Smooth muscle cell (in vitro differentiated cells): ENCODE data around the gene ATP6V1F. TPM values are rescaled to one million over a fixed set of nuclear protein-coding genes. Genes with fewer than 3 reads are reported as not detected.

Experiments used
- DNase-seq: peaks from one replicate; lab custom pipeline; 2025; ENCODE audit not compliant: unreplicated experiment; lab: John Stamatoyannopoulos, UW
- H2AFZ ChIP-seq: fragments of 200-600 bp; sonication (generic); 2 replicates; pipeline ENCODE4 v1.6.0; 2016; ENCODE audit warnings: antibody characterized with exemption, low read depth, mild to moderate bottlenecking
- H3F3A ChIP-seq: fragments of 200-600 bp; sonication (generic); 2 replicates; pipeline ENCODE4 v1.6.0; 2017; ENCODE audit warnings: antibody characterized with exemption, low read depth
- H3K27ac ChIP-seq: fragments of 200-600 bp; sonication (generic); 2 replicates; pipeline ENCODE4 v1.5.1; 2016; ENCODE audit warnings: low read depth, mild to moderate bottlenecking
- H3K27me3 ChIP-seq: fragments of 200-600 bp; sonication (generic); 2 replicates; pipeline ENCODE4 v1.6.1; 2016; ENCODE audit warnings: low read depth, mild to moderate bottlenecking
- H3K36me3 ChIP-seq: fragments of 200-600 bp; sonication (generic); 2 replicates; pipeline ENCODE4 v1.5.1; 2016; ENCODE audit warnings: low read depth
- H3K4me1 ChIP-seq: fragments of 200-600 bp; sonication (generic); 2 replicates; pipeline ENCODE4 v1.5.1; 2016; ENCODE audit warnings: low read depth
- H3K4me2 ChIP-seq: fragments of 200-600 bp; sonication (generic); 2 replicates; pipeline ENCODE4 v1.6.0; 2016; ENCODE audit warnings: mild to moderate bottlenecking
- H3K4me3 ChIP-seq: fragments of 200-600 bp; sonication (generic); 2 replicates; pipeline ENCODE4 v1.5.1; 2016; ENCODE audit warnings: mild to moderate bottlenecking
- H3K79me2 ChIP-seq: fragments of 200-600 bp; sonication (generic); 2 replicates; pipeline ENCODE4 v1.6.0; 2016; ENCODE audit warnings: low read depth, mild to moderate bottlenecking
- H3K9ac ChIP-seq: fragments of 200-600 bp; sonication (generic); 2 replicates; pipeline ENCODE4 v1.6.0; 2016; ENCODE audit warnings: low read depth
- H3K9me3 ChIP-seq: fragments of 200-600 bp; sonication (generic); replicated peaks from 2 replicates; pipeline ENCODE4 v1.5.1; 2016; ENCODE audit warnings: low read depth
- H4K20me1 ChIP-seq: fragments of 200-600 bp; sonication (generic); 2 replicates; pipeline ENCODE4 v1.6.0; 2016; ENCODE audit warnings: low read depth
- WGBS: methylation state at CpG from one replicate; pipeline ENCODE4 v1.1.7; 2016; ENCODE audit warnings: low lambda C conversion rate; 5-methylcytosine and 5-hydroxymethylcytosine counted together
- polyA plus RNA-seq: library from polyadenylated mRNA; unstranded; fragments of >200 nt; fragmentation: Nextera tagmentation; extraction: Ambion mirVana; gene quantifications from 2 replicates; pipeline ENCODE4 v1.2.1, GENCODE V29; 2016
- total RNA-seq: library from RNA; depleted of rRNA; stranded (reverse); fragments of >200 nt; gene quantifications from 2 replicates; pipeline ENCODE4 v1.2.3, GENCODE V29; 2014
- TF ChIP-seq, protein P1 (sequence below): fragments of 200-600 bp; sonication (generic); IDR thresholded peaks from 2 replicates; pipeline ENCODE4 v1.5.1; 2017; ENCODE audit warnings: borderline replicate concordance, mild to moderate bottlenecking, antibody characterized with exemption; ENCODE audit not compliant: insufficient read depth, poor library complexity, severe bottlenecking

ATP6V1F gene
- total and polyA plus RNA-seq, 2 experiments from 2014 or later, result 131 to 325 TPM

DNA sequence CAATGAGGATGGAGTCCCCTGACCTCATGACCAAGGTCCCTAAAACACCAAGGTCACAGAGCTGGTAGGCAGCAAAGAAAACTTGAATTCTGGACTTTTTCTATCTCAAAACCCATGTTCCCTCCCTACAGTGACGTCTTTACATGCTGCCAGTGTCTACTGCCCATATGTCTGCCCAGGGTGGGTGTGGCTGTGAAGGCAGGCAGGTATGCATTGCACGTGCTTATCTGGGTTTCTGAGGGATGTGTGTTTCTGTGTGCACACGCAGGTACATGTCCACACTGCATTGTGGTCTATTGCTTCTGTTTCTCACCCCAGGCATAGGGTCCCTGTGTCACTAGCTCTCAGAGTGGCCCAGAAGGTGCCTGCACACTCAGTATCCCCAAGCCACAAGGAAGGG lies 13.5 kb downstream of the ATP6V1F start:
- no peaks in the 10 kb centered on the region for H4K20me1 ChIP-seq
- H3K4me2 ChIP-seq, result no peak overlapping the region
- H3K9ac ChIP-seq, result no peak overlapping the region
- peaks cover 7% of the 10 kb centered on the region for H3F3A ChIP-seq
- 82% methylated on average over 3 of the region's 3 CpGs for whole genome bisulfite sequencing
- peaks cover 12% of the 10 kb centered on the region for H3K27me3 ChIP-seq
- no peak overlapping the region for H2AFZ ChIP-seq
- DNase-seq, result no peak
- no peaks in the 10 kb centered on the region for H3K4me1 ChIP-seq
- H3K79me2 ChIP-seq, result no peaks in the 10 kb centered on the region
- no peaks in the 10 kb centered on the region for H3K36me3 ChIP-seq
- TF ChIP-seq, protein P1, sequence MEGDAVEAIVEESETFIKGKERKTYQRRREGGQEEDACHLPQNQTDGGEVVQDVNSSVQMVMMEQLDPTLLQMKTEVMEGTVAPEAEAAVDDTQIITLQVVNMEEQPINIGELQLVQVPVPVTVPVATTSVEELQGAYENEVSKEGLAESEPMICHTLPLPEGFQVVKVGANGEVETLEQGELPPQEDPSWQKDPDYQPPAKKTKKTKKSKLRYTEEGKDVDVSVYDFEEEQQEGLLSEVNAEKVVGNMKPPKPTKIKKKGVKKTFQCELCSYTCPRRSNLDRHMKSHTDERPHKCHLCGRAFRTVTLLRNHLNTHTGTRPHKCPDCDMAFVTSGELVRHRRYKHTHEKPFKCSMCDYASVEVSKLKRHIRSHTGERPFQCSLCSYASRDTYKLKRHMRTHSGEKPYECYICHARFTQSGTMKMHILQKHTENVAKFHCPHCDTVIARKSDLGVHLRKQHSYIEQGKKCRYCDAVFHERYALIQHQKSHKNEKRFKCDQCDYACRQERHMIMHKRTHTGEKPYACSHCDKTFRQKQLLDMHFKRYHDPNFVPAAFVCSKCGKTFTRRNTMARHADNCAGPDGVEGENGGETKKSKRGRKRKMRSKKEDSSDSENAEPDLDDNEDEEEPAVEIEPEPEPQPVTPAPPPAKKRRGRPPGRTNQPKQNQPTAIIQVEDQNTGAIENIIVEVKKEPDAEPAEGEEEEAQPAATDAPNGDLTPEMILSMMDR, result no peak
- no peak overlapping the region for H3K4me3 ChIP-seq
- H3K9me3 ChIP-seq, result no peaks in the 10 kb centered on the region
- no peak overlapping the region for H3K27ac ChIP-seq

DNA sequence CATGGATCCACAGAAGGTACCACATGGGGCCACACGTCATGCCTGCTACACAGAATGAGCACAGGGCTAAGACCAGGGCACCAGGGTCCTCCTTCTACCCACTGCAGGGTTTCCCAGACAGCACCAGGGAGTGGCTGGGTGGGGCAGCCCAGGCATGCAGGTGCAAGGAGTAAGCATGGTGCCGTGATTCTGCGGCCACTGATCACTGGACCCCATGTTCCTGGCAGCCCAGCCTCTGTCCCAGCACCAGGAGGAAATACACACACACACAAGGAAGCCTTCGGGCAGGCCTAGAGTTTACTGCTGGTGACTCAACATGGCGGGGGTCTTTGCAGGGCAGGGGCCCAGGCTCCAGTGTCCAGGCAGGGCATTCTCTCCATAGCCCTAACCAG lies 13.9 kb downstream of the ATP6V1F start:
- peaks cover 3% of the 10 kb centered on the region for H3F3A ChIP-seq
- peaks cover 8% of the 10 kb centered on the region for H3K27me3 ChIP-seq
- H3K36me3 ChIP-seq, result no peaks in the 10 kb centered on the region
- no peak overlapping the region for H3K9ac ChIP-seq
- DNase-seq, result no peak
- H3K27ac ChIP-seq, result no peak overlapping the region
- H3K9me3 ChIP-seq, result no peaks in the 10 kb centered on the region
- TF ChIP-seq, protein P1, result no peak
- H3K4me2 ChIP-seq, result no peak overlapping the region
- 83% methylated on average over 5 of the region's 5 CpGs for WGBS
- H3K79me2 ChIP-seq, result no peaks in the 10 kb centered on the region
- no peak overlapping the region for H2AFZ ChIP-seq
- no peaks in the 10 kb centered on the region for H3K4me1 ChIP-seq
- no peak overlapping the region for H3K4me3 ChIP-seq
- no peaks in the 10 kb centered on the region for H4K20me1 ChIP-seq

DNA sequence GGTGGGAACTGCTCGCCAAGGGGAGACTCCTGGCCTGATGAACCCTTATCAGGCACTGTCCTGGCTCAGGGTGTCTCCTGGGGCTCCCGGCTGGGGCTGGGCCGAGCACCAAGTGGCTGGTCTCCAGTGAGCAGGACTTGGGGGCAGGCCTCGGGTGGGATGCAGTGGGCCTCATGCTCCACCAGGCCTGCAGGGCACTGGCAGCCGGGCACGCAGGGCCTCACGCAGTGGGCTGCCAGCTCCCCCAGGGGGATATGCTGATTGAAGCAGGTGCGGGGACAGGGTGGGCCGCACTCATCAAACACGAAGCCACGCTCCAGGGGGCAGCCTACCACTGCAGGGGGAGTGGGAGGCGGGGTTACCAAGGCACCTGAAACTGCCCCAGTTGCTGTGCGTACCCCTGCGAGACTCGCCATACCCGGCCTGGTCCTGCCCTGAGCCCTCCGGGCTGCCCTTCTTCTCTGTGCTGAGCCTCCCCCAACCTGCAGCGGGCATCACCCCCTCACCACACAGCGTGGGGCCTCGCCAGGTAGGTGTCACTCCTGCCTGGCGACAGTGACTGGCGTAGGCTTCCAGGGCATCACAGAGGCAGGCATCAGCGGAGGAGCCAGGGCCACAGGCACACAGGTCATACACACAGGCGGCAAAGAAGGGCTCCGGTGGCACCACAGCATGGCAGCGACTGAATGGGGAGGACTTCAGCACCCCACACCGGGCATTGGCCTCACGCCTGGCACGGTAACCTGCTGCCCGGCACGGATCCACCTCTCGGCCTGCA lies 14.5 kb downstream of the ATP6V1F start:
- Histone ChIP-seq H3K9ac (no peak overlapping the region), H3K79me2 (no peaks in the 10 kb centered on the region), H3K4me1 (no peaks in the 10 kb centered on the region), H3K4me3 (no peak overlapping the region), H4K20me1 (no peaks in the 10 kb centered on the region), H3K36me3 (no peaks in the 10 kb centered on the region), H3K27me3 (peaks cover 2% of the 10 kb centered on the region), H3K9me3 (no peaks in the 10 kb centered on the region), H3K4me2 (no peak overlapping the region), H2AFZ (no peak overlapping the region), H3K27ac (no peak overlapping the region), H3F3A (no peaks in the 10 kb centered on the region)
- TF ChIP-seq, protein P1, result no peak
- no peak for DNase-seq
- WGBS, result 95% methylated on average over 32 of the region's 32 CpGs

DNA sequence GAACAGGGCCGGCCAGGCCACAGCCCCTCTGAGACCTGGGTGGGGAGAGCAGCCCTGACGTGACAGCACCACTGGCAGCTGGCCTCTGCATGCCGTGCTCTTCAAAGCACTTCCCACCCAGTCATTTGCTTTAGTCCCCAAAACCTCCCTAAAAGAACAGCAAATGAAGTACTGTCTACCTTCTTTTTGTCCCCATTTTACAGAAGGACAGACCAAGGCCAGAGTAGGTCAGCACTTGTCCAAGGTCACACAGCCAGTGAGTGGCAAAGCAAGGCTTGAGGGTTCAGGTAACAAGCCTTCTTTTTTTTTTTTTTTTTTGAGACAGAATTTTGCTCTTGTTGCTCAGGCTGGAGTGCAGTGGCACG lies 15.1 kb downstream of the ATP6V1F start:
- Histone ChIP-seq H4K20me1 (no peaks in the 10 kb centered on the region), H3K4me1 (no peaks in the 10 kb centered on the region), H3K4me3 (no peak overlapping the region), H2AFZ (no peak overlapping the region), H3K27ac (no peak overlapping the region), H3K79me2 (no peaks in the 10 kb centered on the region), H3F3A (no peaks in the 10 kb centered on the region), H3K9me3 (no peaks in the 10 kb centered on the region), H3K27me3 (no peaks in the 10 kb centered on the region), H3K9ac (no peak overlapping the region), H3K4me2 (no peak overlapping the region), H3K36me3 (no peaks in the 10 kb centered on the region)
- TF ChIP-seq, protein P1, result no peak
- 91% methylated on average over 4 of the region's 4 CpGs for WGBS
- no peak for DNase-seq
